ENCODE data around the gene POLA1. TPM values are rescaled to one million over a fixed set of nuclear protein-coding genes. Genes with fewer than 3 reads are reported as not detected.
A peak's percentile ranks its signal among the peaks of the same experiment; 100 is the strongest.

Gene POLA1
- total and polyA plus RNA-seq, 5 experiments from 2014 or later: 3.3 to 10.8 (median 5.3) TPM

DNA sequence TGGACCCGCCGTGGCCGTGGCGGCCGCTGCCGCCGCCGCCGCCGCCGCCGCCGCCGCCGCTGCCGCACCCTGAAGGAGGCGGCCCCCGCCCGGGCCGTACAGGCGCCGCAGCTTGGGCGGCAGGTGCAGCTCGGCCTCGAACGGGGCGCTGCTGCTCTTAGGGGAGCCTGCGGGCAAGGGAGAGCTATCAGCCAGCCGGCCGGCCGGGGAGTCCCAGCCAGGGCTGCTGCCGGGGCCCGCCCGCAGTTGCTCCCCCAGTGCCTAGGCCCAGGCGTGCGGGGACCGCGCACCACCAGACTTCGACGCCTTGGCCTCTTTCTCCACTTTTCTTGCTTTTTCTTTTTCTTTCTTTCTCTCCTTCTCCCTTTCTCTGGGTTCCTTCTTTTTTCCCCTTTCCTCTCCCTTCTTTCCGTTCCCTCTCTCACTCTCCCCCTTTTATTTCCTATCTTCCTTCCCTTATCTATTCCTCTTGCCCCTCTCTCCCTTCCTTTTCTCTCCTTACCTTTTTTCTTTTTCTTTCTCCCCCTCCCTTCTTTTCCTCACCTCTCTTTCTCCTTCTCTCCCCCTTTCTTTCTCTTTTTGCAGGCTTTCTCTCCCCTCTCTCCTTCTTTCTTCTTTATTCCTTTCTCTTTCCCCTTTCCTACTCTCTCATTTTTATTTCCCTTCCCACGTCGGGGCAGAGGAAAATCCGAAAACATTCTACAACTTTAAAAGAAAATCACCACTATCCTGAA is 320.1 kb downstream of the POLA1 start:
- Mint-ChIP-seq H3K4me3 (peak overlapping the region in 9 of 10 donors; percentile 38 to 86 (median 59)), H3K9me3 (peaks cover 0 to 10% (median 0%) of the 10 kb centered on the region in 9 donors), H3K27ac (peak overlapping the region in 1 of 10 donors; percentile 75), H3K27me3 (peaks cover 8 to 60% (median 42%) of the 10 kb centered on the region in 5 donors), H3K4me1 (peaks cover 7 to 23% (median 15%) of the 10 kb centered on the region in 4 donors), H3K36me3 (no peaks in the 10 kb centered on the region)
- peak in 1 of 2 donors; percentile 18 for ATAC-seq
- DNase-seq: no peak
- POLR2A ChIA-PET: no interaction called here

DNA sequence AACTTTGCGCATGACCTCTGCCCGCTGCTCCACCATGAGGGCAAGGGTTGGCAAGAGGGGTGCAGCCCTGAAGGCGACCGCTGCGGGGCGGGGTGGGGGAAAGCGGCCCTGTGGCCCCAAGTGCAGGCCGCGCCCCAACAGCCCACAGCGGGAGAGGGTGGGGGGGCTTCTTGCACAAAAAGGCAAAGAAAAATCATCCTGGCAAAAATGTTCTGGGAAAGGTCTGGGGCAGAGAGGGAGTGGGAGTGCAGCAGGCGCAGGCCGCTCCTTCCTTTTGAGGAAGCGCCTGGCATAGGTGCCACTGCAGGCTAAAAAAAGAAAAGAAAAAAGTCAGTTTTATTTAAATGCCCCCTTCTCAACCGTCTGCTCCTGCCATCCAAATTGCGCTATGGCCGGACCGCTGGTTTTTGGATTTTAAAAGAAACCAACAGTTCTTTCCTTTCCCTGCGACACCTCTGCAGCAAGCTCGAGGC is 320.7 kb downstream of the POLA1 start:
- peaks cover 0 to 12% (median 0%) of the 10 kb centered on the region in 9 donors for H3K9me3 Mint-ChIP-seq
- H3K27me3 Mint-ChIP-seq: peaks cover 9 to 64% (median 42%) of the 10 kb centered on the region in 5 donors
- H3K4me1 Mint-ChIP-seq: peaks cover 7 to 23% (median 16%) of the 10 kb centered on the region in 4 donors
- ATAC-seq (no peak), DNase-seq (no peak)
- peak overlapping the region in 1 of 10 donors; percentile 75 for H3K27ac Mint-ChIP-seq
- H3K4me3 Mint-ChIP-seq: peak overlapping the region in 8 of 10 donors; percentile 24 to 86 (median 66)
- no peaks in the 10 kb centered on the region for H3K36me3 Mint-ChIP-seq
- POLR2A ChIA-PET: no interaction called here

DNA sequence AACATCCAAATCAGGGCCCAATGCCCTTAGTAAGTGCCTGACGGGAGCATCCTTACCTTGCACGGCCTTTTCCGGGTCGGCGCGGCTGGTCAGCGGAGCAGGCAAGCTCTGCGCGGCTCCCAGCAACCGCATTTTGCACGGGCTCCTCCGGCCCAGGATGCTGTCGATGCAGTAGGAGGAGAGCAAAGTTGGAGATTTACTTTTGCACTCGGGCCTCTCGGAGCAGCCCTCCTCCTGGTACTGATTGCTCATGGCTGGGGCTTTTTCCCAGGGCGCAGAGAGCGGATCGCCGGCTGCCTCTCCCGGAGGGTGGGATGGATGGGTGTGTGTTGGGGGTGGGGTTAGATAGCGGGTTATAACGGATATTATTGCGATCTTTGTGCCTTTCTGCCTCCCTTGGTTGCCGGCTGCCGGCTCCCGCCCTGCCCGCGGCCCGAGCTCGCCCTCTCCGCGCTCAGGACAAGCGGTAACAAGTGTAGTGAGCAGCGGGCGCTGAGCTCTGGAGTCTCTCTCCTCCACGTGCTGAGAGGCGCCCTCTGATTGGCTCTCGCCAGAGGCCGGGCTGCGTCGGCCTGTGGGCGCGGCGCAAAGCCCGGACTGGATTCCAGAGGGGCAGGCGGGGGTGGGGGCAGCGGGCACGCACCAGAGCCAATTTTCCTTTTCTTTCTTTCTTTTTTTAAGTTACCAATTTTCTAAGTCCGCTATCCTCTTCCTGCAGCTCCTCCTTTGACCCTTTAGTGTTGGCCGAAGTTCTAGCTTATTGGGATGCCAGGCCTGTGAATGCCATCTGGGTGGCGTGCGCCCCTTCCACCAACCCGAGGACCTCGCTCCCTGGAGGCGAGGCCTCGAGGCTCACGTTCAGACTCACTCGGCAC is 322.0 kb downstream of the POLA1 start, which contains the start of gene ARX:
TSS of gene ARX (minus strand) at position 480 of the 875 bp plus-strand sequence. CDS start at position 252, 228 bp downstream.
- H3K27ac Mint-ChIP-seq: peak within 1 kb of the TSS in 1 of 10 donors; percentile 40
- H3K4me1 Mint-ChIP-seq: peaks cover 7 to 29% (median 20%) of the 10 kb centered on the region in 4 donors
- no peak for ATAC-seq
- H3K9me3 Mint-ChIP-seq: peaks cover 0 to 12% (median 0%) of the 10 kb centered on the region in 9 donors
- H3K27me3 Mint-ChIP-seq: peaks cover 7 to 58% (median 41%) of the 10 kb centered on the region in 5 donors
- DNase-seq: no peak
- no peaks in the 10 kb centered on the region for H3K36me3 Mint-ChIP-seq
- POLR2A ChIA-PET: no interaction called here
- H3K4me3 Mint-ChIP-seq: peak within 1 kb of the TSS in 9 of 10 donors; percentile 28 to 67 (median 55)

DNA sequence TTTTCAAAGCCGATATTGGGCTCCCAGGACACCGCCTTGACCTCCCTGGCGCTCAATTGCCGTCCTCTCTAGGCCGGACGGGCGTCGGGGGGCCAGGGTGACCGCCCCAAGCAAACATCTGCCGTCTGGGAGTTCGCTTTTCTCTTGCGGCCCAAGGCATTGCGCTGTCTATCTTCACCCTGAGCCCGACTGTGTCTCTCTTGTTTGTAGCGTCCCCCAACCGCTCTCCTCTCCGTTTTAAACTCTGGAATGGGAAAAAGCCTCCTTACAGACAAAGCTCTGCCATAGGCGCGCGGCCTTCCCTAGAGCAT is 322.6 kb downstream of the POLA1 start:
- H3K4me3 Mint-ChIP-seq: peak overlapping the region in 6 of 10 donors; percentile 28 to 66 (median 55)

DNA sequence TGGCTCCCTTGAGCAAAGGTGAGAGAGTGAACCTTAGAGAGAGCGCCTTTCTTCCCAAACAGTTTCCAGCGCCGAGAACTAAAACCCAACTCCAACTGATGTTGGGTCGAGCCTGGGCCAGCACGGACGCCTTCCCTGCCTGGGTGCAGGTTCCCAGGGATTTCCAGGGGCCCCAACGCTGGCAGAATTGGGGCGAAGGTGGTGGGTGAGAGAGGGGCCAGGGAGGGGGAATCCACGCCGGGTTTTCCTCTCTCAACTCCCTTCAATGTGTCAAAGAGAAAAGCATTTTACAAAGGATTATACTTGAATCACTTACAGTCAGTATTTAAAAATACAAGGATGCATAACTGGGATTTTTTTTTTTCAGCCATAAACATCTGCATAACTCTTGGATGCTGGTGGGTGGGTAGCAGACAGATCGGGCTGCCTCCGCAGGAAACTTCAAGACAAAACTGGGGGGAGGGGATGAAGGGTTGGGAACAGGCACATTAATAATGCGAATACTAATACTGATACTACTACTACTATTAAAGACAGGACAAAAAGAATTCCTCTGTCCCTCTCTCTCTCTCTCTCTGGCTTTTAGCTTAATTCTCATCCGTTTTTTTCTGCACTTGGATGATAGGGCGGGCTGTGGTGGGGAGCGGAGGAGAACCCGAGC is 323.4 kb downstream of the POLA1 start:
- Mint-ChIP-seq H3K9me3 (peaks cover 0 to 12% (median 0%) of the 10 kb centered on the region in 9 donors), H3K27ac (no peak overlapping the region), H3K4me3 (peak overlapping the region in 3 of 10 donors; percentile 14 to 52 (median 41)), H3K27me3 (peaks cover 11 to 57% (median 42%) of the 10 kb centered on the region in 5 donors), H3K36me3 (peaks cover 0 to 10% (median 0%) of the 10 kb centered on the region in 3 donors), H3K4me1 (peaks cover 13 to 41% (median 31%) of the 10 kb centered on the region in 4 donors)
- DNase-seq (no peak), ATAC-seq (no peak)
- POLR2A ChIA-PET: no interaction called here

More for the DNA sequence above, 322.6 kb downstream of the POLA1 start:
- POLR2A ChIA-PET: no interaction called here
- H3K36me3 Mint-ChIP-seq: peaks cover 0 to 3% (median 0%) of the 10 kb centered on the region in 3 donors
- peaks cover 7 to 34% (median 23%) of the 10 kb centered on the region in 4 donors for H3K4me1 Mint-ChIP-seq
- H3K9me3 Mint-ChIP-seq: peaks cover 0 to 12% (median 0%) of the 10 kb centered on the region in 9 donors
- DNase-seq: no peak
- H3K27ac Mint-ChIP-seq: peak overlapping the region in 1 of 10 donors; percentile 40
- peaks cover 7 to 57% (median 38%) of the 10 kb centered on the region in 5 donors for H3K27me3 Mint-ChIP-seq
- no peak for ATAC-seq

DNA sequence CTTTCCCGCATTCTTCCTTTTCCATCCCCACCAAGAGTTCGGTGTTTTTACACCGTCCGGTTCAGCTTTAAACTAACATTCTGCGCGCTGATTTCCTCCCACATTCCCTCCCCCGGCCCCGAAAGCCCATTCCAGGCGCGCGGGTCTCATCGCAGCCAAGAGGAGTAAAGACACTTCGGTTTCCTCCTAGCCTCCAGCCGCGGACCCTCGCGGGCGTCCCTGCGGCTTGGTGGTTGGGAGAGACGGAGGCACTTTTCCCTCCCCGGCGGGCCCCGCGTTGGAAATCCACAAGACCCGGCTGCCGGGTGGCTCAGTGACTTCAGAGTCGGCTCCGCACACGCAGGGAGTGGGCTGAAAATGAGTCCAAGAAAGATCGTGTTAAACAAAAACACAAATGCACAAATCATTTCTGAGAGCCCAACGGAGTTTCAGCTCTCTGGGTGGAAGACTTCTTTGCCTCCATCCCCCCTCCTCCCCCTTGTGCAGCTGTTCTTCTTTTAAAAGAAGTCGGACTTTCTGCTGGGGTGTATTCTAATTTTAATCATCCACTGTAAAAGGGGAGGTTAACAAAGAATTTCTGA is 324.0 kb downstream of the POLA1 start:
- H3K9me3 Mint-ChIP-seq: peaks cover 0 to 12% (median 0%) of the 10 kb centered on the region in 9 donors
- no peak overlapping the region for H3K27ac Mint-ChIP-seq
- no peak for ATAC-seq
- peaks cover 0 to 12% (median 0%) of the 10 kb centered on the region in 3 donors for H3K36me3 Mint-ChIP-seq
- H3K4me1 Mint-ChIP-seq: peaks cover 15 to 47% (median 34%) of the 10 kb centered on the region in 4 donors
- no peak for DNase-seq
- POLR2A ChIA-PET: no interaction called here
- H3K27me3 Mint-ChIP-seq: peaks cover 13 to 63% (median 43%) of the 10 kb centered on the region in 5 donors
- H3K4me3 Mint-ChIP-seq: peak overlapping the region in 7 of 10 donors; percentile 3 to 52 (median 27)

DNA sequence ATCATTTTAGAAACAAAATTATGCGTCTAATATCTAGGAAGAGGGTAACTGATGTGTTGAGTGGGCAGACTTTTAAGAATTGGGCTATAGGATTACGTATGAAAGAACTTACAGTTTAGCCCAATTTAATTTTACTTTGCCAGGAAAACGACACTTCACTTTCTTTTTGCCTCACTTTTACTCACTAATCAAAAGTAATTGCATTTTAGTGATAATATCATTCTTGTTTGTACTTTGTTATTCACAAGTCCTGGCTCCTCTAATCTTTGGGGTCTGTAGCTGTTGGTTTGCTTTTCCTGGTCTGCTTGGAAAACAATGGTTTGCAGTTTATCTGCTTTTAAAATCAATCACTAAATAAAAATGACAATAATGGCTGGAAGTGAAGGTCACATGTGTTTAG is 325.0 kb downstream of the POLA1 start:
- peak overlapping the region in 2 of 10 donors; percentile 8 to 18 for H3K4me3 Mint-ChIP-seq
- H3K36me3 Mint-ChIP-seq: peaks cover 0 to 17% (median 0%) of the 10 kb centered on the region in 3 donors
- ATAC-seq (no peak), DNase-seq (no peak)
- peaks cover 17 to 68% (median 47%) of the 10 kb centered on the region in 5 donors for H3K27me3 Mint-ChIP-seq
- peaks cover 0 to 12% (median 0%) of the 10 kb centered on the region in 9 donors for H3K9me3 Mint-ChIP-seq
- peaks cover 15 to 49% (median 36%) of the 10 kb centered on the region in 4 donors for H3K4me1 Mint-ChIP-seq
- H3K27ac Mint-ChIP-seq: no peak overlapping the region
- POLR2A ChIA-PET: no interaction called here

DNA sequence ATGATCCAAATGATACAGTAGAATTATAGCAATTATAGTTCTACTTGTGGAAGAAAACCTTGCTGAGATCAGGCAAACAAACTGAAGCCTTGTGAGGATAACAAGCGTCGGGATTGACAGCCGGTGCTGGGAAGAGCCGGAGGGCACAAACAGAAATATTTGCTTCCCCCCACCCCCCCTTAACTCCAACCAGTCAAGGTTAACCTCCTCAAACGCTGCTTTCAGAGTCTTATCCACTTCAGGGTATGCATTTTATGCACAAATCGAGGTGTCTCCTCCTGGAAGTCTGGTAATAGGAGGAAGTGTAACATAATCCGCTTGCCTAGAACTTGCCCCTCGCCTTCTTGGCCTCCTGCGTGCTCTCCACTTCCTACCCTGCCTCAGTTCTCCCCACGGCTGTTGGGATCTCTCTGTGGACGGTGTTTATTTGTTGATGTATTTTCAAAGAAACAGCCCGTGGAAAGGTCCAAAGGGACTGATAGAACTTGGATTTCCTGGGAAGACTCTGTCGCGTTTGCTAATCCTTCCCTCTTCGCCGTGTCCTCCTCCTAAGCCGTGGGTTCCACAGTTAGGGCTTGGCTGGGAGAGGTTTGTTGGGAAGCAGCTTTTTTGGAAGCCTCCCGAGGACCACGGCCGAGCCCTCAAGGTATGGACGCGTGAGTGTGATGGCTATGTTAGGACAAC is 326.1 kb downstream of the POLA1 start:
- ATAC-seq: no peak
- POLR2A ChIA-PET: no interaction called here
- H3K4me3 Mint-ChIP-seq: peak overlapping the region in 8 of 10 donors; percentile 42 to 69 (median 58)
- H3K4me1 Mint-ChIP-seq: peaks cover 10 to 48% (median 34%) of the 10 kb centered on the region in 4 donors
- no peak overlapping the region for H3K27ac Mint-ChIP-seq
- DNase-seq: no peak
- H3K36me3 Mint-ChIP-seq: peaks cover 0 to 25% (median 0%) of the 10 kb centered on the region in 3 donors
- H3K27me3 Mint-ChIP-seq: peaks cover 20 to 71% (median 58%) of the 10 kb centered on the region in 5 donors
- H3K9me3 Mint-ChIP-seq: peaks cover 0 to 12% (median 0%) of the 10 kb centered on the region in 9 donors

DNA sequence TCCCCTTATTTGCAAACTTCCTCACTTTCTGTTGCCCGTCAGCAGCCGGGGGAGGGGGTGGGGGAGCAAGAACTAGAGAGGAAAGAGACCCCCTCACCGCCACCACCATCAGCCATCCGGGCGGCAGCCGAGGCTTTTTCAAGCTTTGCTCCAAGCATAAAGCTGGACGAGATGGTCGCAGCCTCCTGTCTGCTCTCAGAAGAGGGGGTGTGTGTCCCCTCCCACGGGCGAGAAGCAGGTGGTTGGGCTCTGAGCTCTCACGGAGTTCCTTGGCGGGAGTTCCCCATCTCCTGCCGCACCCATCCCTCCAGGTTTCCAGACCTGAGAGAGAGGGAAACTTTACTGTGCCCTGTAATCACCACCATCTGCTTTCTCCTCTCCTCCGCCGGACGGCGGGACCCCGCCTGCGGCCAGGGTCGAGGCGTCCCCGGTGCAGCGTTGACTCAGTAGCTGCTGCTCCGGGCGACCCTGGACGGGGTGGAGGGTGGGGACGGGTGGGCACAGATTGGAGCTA is 326.7 kb downstream of the POLA1 start:
- POLR2A ChIA-PET: no interaction called here
- Mint-ChIP-seq H3K9me3 (peaks cover 0 to 12% (median 0%) of the 10 kb centered on the region in 9 donors), H3K4me1 (peaks cover 10 to 48% (median 32%) of the 10 kb centered on the region in 4 donors), H3K27me3 (peaks cover 21 to 74% (median 56%) of the 10 kb centered on the region in 5 donors), H3K27ac (no peak overlapping the region), H3K4me3 (peak overlapping the region in 8 of 10 donors; percentile 10 to 69 (median 56)), H3K36me3 (peaks cover 0 to 25% (median 0%) of the 10 kb centered on the region in 3 donors)
- ATAC-seq (peak in 1 of 2 donors; percentile 17), DNase-seq (no peak)

DNA sequence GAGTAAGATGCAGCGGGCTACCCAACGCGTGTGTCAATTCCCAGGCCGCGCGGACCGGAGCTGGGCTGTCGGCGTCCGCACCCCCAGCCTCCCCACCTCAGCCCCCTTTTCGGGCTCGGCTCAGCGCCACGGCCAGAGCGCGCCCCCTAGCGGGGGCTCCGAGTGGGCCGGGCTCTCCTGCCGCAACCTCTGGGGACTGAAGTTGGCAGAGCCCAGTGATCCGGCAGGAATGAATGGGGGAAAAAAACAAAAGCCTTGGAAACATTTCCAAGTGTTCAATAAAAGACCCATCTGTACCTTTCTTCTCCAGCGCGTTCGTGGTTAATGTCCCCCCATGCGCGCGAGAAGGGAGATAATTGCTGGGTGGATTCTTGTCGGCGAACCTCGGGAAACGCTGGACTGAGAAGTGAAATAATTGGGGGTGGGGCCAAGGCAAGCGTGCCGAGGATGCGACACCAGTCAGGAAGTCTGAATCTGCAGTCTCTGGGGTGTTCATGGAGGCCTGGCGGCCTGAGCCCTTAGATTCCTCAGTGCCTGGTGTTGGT is 327.3 kb downstream of the POLA1 start:
- POLR2A ChIA-PET: no interaction called here
- Mint-ChIP-seq H3K27ac (no peak overlapping the region), H3K4me1 (peaks cover 10 to 48% (median 32%) of the 10 kb centered on the region in 4 donors), H3K9me3 (peaks cover 0 to 12% (median 0%) of the 10 kb centered on the region in 9 donors), H3K36me3 (peaks cover 0 to 25% (median 0%) of the 10 kb centered on the region in 3 donors), H3K27me3 (peaks cover 20 to 69% (median 59%) of the 10 kb centered on the region in 5 donors), H3K4me3 (peak overlapping the region; percentile 8 to 72 (median 57))
- peak in 7 of 10 donors; percentile 1 to 31 (median 21) for DNase-seq
- ATAC-seq: peak; percentile 44 to 47

All from naive thymus-derived CD8-positive, alpha-beta T cell (primary cell).